NCI-H526 (cell line): ENCODE measurements around the gene MTCP1.

Experiments
- DNase-seq, 2 experiments: peaks; one replicate each; lab custom pipeline; 2025; lab: John Stamatoyannopoulos, UW

Gene MTCP1

GRCh38 chrX:155053656-155054055, 17.3 kb downstream of the MTCP1 start:
- DNase-seq = no peak

- DNase-seq = no peak
These were observed 18.0 kb downstream of the MTCP1 start for GRCh38 chrX:155052738-155053498.

- peak; percentile 23 to 84 for DNase-seq
These were observed 21.8 kb downstream of the MTCP1 start for GRCh38 chrX:155048977-155049619.

GRCh38 chrX:155046811-155047528, 24.0 kb downstream of the MTCP1 start:
- DNase-seq = peak in 1 of 2 experiments; percentile 40

GRCh38 chrX:155046129-155046810, 24.7 kb downstream of the MTCP1 start:
- DNase-seq = peak in 1 of 2 experiments; percentile 33

GRCh38 chrX:155035688-155036087, 35.2 kb downstream of the MTCP1 start:
- DNase-seq = no peak

GRCh38 chrX:155031657-155032056, 39.3 kb downstream of the MTCP1 start:
- DNase-seq = no peak

GRCh38 chrX:155028877-155029291, 42.1 kb downstream of the MTCP1 start:
- DNase-seq = no peak

- peak in 1 of 2 experiments; percentile 52 for DNase-seq
These were observed 42.8 kb downstream of the MTCP1 start for GRCh38 chrX:155028129-155028528.

GRCh38 chrX:155027509-155028066, 43.3 kb downstream of the MTCP1 start:
- DNase-seq = peak; percentile 62 to 68

GRCh38 chrX:155026727-155027508, 44.0 kb downstream of the MTCP1 start, which contains the start of gene FUNDC2:
TSS of gene FUNDC2 (plus strand) at chrX:155026844. CDS start at chrX:155026939, 95 bp downstream.
- DNase-seq = peak; percentile 98 to 99

GRCh38 chrX:155026420-155026726, 44.6 kb downstream of the MTCP1 start:
- no peak for DNase-seq

GRCh38 chrX:155023907-155024833, 46.8 kb downstream of the MTCP1 start:
- no peak for DNase-seq

GRCh38 chrX:155022585-155022984, 48.4 kb downstream of the MTCP1 start, which contains the start of gene F8:
TSS of gene F8 (minus strand) at chrX:155022723. CDS start at chrX:155022552, 171 bp downstream.
- peak; percentile 64 to 78 for DNase-seq

GRCh38 chrX:155020591-155020990, 50.3 kb downstream of the MTCP1 start:
- no peak for DNase-seq
